WI38 (cell line): ENCODE results near the gene SLC25A38.
A peak's percentile ranks its signal among the peaks of the same experiment; 100 is the strongest.

Experiments used
- H3K4me3 ChIP-seq: 2 replicates; pipeline ENCODE4 v1.5.1; 2011; ENCODE audit warnings: low read depth, mild to moderate bottlenecking, control low read depth, low read length
- CTCF ChIP-seq: IDR thresholded peaks from 2 replicates; pipeline ENCODE4 v1.5.1; 2012; ENCODE audit warnings: low read depth, mild to moderate bottlenecking, control low read depth, low read length

The SLC25A38 gene

GRCh38 chr3:39401983-39402382 is 18.8 kb downstream of the SLC25A38 start:
- H3K4me3 ChIP-seq = no peak overlapping the region
- no peak for TF ChIP-seq CTCF

GRCh38 chr3:39404943-39405686 is 21.9 kb downstream of the SLC25A38 start:
- H3K4me3 ChIP-seq = no peak overlapping the region
- no peak for TF ChIP-seq CTCF

- H3K4me3 ChIP-seq = peak overlapping the region; percentile 90
- TF ChIP-seq CTCF = no peak
Observed at GRCh38 chr3:39405687-39406367, 22.7 kb downstream of the SLC25A38 start.

- peak within 1 kb of the TSS; percentile 90 for H3K4me3 ChIP-seq
- no peak; the same call in 1 of the 2 replicates for TF ChIP-seq CTCF
Observed at GRCh38 chr3:39406368-39407258, 23.4 kb downstream of the SLC25A38 start, which contains the start of gene RPSA. Gene RPSA (plus strand): TSS chr3:39406720. CDS start chr3:39407654, 934 bp downstream.

- no peak for TF ChIP-seq CTCF
- peak overlapping the region; percentile 90 for H3K4me3 ChIP-seq
Observed at GRCh38 chr3:39407259-39407629, 24.1 kb downstream of the SLC25A38 start.

- TF ChIP-seq CTCF = no peak
- H3K4me3 ChIP-seq = peak overlapping the region; percentile 90
Observed at GRCh38 chr3:39407773-39408492, 24.8 kb downstream of the SLC25A38 start.
